HepG2 (cell line): ENCODE data around the gene CCDC181. TPM values are rescaled to one million over a fixed set of nuclear protein-coding genes. Genes with fewer than 3 reads are reported as not detected.
A peak's percentile ranks its signal among the peaks of the same experiment; 100 is the strongest.

Experiments used
- ATRX ChIP-seq: sonication (generic); formaldehyde crosslinking; IDR thresholded peaks from 2 replicates; pipeline ENCODE4 v1.4.0; 2020; ENCODE audit warnings: missing genetic modification reagents, borderline replicate concordance
- FOXK2 ChIP-seq: fragments of 450-650 bp; IDR thresholded peaks from 2 replicates; pipeline ENCODE4 v1.6.1; 2016
- PLRG1 ChIP-seq: fragments of 450-650 bp; conservative IDR thresholded peaks from 2 replicates; pipeline ENCODE4 v1.6.1; 2016
- TAF1 ChIP-seq: sonication (generic); formaldehyde crosslinking; IDR thresholded peaks from 2 replicates; pipeline ENCODE4 v1.4.0; 2020; ENCODE audit warnings: missing genetic modification reagents
- YEATS4 ChIP-seq: sonication (generic); formaldehyde crosslinking; IDR thresholded peaks from 2 replicates; pipeline ENCODE4 v1.4.0; 2020; ENCODE audit warnings: missing genetic modification reagents, borderline replicate concordance
- ZFP62 ChIP-seq: sonication (generic); formaldehyde crosslinking; IDR thresholded peaks from 2 replicates; pipeline ENCODE4 v1.4.0; 2020; ENCODE audit warnings: missing genetic modification reagents
- ZNF12 ChIP-seq: sonication (generic); formaldehyde crosslinking; IDR thresholded peaks from 2 replicates; pipeline ENCODE4 v1.5.0; 2020; ENCODE audit warnings: missing genetic modification reagents
- ZNF337 ChIP-seq: sonication (generic); formaldehyde crosslinking; IDR thresholded peaks from 2 replicates; pipeline ENCODE4 v1.5.1; 2020; ENCODE audit warnings: missing genetic modification reagents, low read depth, mild to moderate bottlenecking, borderline replicate concordance
- ZNF383 ChIP-seq: sonication (generic); formaldehyde crosslinking; IDR thresholded peaks from 2 replicates; pipeline ENCODE4 v1.4.0; 2020; ENCODE audit warnings: missing genetic modification reagents, mild to moderate bottlenecking, borderline replicate concordance
- ZNF44 ChIP-seq: sonication (generic); formaldehyde crosslinking; IDR thresholded peaks from 2 replicates; pipeline ENCODE4 v1.5.1; 2020; ENCODE audit warnings: mild to moderate bottlenecking, missing genetic modification reagents
- ZNF510 ChIP-seq: sonication (generic); formaldehyde crosslinking; IDR thresholded peaks from 2 replicates; pipeline ENCODE4 v1.4.0; 2020; ENCODE audit warnings: low read depth, mild to moderate bottlenecking, missing genetic modification reagents
- polyA plus RNA-seq, 8 experiments: library from polyadenylated mRNA; depleted of rRNA in 3 of 8; stranded (reverse) in 7 of 8; unstranded in 1 of 8; fragments of >200 nt; fragmentation: Illumina TruSeq in 4 of 8; extraction: Trizol in 4 of 8; gene quantifications; 2 replicates each; pipeline versions ENCODE4 v1.2.1 to v1.2.3, GENCODE V29; 2011 to 2016; ENCODE audit warnings: low read depth in 4 of 8, missing spikeins in 1 of 8, mixed read lengths in 1 of 8; ENCODE audit not compliant: insufficient read depth in 1 of 8
- total RNA-seq, 5 experiments: library from RNA; depleted of rRNA; stranded (reverse); fragments of >200 nt; fragmentation: Illumina TruSeq; extraction: Trizol; gene quantifications; 2 replicates each; pipeline ENCODE4 v1.2.3, GENCODE V29; 2016; ENCODE audit warnings: low read depth in 1 of 5
- TF ChIP-seq, protein P1 (sequence below): sonication (generic); formaldehyde crosslinking; IDR thresholded peaks from 2 replicates; pipeline ENCODE4 v1.5.0; 2020; ENCODE audit warnings: mild to moderate bottlenecking, missing genetic modification reagents, moderate library complexity
- TF ChIP-seq, protein P2 (sequence below): sonication (generic); formaldehyde crosslinking; IDR thresholded peaks from 2 replicates; pipeline ENCODE4 v1.4.0; 2020; ENCODE audit warnings: missing genetic modification reagents, mild to moderate bottlenecking, borderline replicate concordance
- TF ChIP-seq, protein P3 (sequence below): sonication (generic); formaldehyde crosslinking; IDR thresholded peaks from 2 replicates; pipeline ENCODE4 v1.4.0; 2020; ENCODE audit warnings: missing genetic modification reagents
- TF ChIP-seq, protein P4 (sequence below): sonication (generic); formaldehyde crosslinking; IDR thresholded peaks from 2 replicates; pipeline ENCODE4 v1.4.0; 2020; ENCODE audit warnings: missing genetic modification reagents; ENCODE audit errors: not compliant biosample characterization
- TF ChIP-seq, protein P5 (sequence below): sonication (generic); formaldehyde crosslinking; IDR thresholded peaks from 2 replicates; pipeline ENCODE4 v1.4.0; 2020; ENCODE audit warnings: missing genetic modification reagents
- TF ChIP-seq, protein P6 (sequence below): sonication (generic); formaldehyde crosslinking; IDR thresholded peaks from 2 replicates; pipeline ENCODE4 v1.5.0; 2020; ENCODE audit warnings: mild to moderate bottlenecking, missing genetic modification reagents
- TF ChIP-seq, protein P7 (sequence below): fragments of 450-650 bp; IDR thresholded peaks from 2 replicates; pipeline ENCODE4 v1.6.1; 2017; ENCODE audit warnings: mild to moderate bottlenecking

Gene CCDC181
- total and polyA plus RNA-seq, 2 of the 13 experiments (the other 11 are each of a cell fraction or from before 2014, with no cell fraction given) = 0.07 TPM; not detected in 1

DNA sequence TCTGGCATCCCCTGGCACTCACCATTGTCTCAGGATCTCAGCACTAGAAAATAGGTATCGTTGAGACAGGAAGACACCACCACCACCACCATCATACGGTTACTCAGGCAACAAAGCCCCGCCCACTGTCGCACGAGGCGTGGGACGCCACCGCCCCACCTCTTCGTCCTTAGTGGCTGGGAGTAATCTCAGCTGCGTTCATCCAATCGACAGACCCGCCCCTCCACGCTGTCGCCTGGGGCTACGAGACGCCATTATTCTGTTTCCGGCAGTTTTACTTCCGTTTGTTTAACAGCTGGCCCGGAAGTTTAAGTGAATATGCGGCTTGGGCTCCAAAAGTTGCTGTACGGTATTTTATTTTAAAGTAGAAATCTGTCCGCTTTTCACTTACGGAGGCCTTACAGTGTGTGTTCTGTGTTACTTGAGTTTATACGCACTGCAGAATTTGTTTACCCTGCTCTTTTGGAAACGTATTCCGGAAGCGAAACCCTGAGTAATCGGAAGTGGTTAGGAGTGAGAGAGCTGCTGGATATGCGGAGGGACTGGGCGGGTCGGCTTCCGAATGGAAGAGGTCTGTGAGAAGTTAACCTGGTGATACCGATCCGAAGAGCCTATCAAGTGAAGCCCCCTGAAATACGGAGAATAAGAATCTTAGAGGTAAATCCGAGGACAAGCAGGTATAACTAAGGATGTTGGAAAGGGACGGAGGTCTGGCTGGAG is 59.4 kb downstream of the CCDC181 start, which contains the start of the genes BLZF1 and NME7 (continued):
- TF ChIP-seq, protein P1, sequence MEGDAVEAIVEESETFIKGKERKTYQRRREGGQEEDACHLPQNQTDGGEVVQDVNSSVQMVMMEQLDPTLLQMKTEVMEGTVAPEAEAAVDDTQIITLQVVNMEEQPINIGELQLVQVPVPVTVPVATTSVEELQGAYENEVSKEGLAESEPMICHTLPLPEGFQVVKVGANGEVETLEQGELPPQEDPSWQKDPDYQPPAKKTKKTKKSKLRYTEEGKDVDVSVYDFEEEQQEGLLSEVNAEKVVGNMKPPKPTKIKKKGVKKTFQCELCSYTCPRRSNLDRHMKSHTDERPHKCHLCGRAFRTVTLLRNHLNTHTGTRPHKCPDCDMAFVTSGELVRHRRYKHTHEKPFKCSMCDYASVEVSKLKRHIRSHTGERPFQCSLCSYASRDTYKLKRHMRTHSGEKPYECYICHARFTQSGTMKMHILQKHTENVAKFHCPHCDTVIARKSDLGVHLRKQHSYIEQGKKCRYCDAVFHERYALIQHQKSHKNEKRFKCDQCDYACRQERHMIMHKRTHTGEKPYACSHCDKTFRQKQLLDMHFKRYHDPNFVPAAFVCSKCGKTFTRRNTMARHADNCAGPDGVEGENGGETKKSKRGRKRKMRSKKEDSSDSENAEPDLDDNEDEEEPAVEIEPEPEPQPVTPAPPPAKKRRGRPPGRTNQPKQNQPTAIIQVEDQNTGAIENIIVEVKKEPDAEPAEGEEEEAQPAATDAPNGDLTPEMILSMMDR = no peak
- no peak for TF ChIP-seq ATRX (CRISPR knock-in tag)
- TF ChIP-seq, protein P2, sequence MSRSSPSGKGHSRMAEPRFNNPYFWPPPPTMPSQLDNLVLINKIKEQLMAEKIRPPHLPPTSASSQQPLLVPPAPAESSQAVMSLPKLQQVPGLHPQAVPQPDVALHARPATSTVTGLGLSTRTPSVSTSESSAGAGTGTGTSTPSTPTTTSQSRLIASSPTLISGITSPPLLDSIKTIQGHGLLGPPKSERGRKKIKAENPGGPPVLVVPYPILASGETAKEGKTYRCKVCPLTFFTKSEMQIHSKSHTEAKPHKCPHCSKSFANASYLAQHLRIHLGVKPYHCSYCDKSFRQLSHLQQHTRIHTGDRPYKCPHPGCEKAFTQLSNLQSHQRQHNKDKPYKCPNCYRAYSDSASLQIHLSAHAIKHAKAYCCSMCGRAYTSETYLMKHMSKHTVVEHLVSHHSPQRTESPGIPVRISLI = no peak
- TF ChIP-seq, protein P3, sequence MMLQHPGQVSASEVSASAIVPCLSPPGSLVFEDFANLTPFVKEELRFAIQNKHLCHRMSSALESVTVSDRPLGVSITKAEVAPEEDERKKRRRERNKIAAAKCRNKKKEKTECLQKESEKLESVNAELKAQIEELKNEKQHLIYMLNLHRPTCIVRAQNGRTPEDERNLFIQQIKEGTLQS (CRISPR knock-in tag) = no peak
- 0 out of 2 replicates have a peak, but pooled peaks have one; percentile 67 for TF ChIP-seq ZNF44 (CRISPR knock-in tag)
- TF ChIP-seq, protein P4, sequence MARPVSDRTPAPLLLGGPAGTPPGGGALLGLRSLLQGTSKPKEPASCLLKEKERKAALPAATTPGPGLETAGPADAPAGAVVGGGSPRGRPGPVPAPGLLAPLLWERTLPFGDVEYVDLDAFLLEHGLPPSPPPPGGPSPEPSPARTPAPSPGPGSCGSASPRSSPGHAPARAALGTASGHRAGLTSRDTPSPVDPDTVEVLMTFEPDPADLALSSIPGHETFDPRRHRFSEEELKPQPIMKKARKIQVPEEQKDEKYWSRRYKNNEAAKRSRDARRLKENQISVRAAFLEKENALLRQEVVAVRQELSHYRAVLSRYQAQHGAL (CRISPR knock-in tag) = no peak
- TF ChIP-seq, protein P5, sequence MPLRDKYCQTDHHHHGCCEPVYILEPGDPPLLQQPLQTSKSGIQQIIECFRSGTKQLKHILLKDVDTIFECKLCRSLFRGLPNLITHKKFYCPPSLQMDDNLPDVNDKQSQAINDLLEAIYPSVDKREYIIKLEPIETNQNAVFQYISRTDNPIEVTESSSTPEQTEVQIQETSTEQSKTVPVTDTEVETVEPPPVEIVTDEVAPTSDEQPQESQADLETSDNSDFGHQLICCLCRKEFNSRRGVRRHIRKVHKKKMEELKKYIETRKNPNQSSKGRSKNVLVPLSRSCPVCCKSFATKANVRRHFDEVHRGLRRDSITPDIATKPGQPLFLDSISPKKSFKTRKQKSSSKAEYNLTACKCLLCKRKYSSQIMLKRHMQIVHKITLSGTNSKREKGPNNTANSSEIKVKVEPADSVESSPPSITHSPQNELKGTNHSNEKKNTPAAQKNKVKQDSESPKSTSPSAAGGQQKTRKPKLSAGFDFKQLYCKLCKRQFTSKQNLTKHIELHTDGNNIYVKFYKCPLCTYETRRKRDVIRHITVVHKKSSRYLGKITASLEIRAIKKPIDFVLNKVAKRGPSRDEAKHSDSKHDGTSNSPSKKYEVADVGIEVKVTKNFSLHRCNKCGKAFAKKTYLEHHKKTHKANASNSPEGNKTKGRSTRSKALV (CRISPR knock-in tag) = no peak
- TF ChIP-seq ZNF510 (CRISPR knock-in tag) = no peak
- TF ChIP-seq ZNF383 (CRISPR knock-in tag) = no peak
- no peak for TF ChIP-seq ZNF12 (CRISPR knock-in tag)
- TF ChIP-seq TAF1 = peak; percentile 38; the same call in 1 of the 2 replicates
- peak; percentile 65 for TF ChIP-seq YEATS4 (CRISPR knock-in tag)
- TF ChIP-seq FOXK2 = no peak
- no peak for TF ChIP-seq ZNF337 (CRISPR knock-in tag)
- TF ChIP-seq PLRG1 = no peak
- TF ChIP-seq, protein P6, sequence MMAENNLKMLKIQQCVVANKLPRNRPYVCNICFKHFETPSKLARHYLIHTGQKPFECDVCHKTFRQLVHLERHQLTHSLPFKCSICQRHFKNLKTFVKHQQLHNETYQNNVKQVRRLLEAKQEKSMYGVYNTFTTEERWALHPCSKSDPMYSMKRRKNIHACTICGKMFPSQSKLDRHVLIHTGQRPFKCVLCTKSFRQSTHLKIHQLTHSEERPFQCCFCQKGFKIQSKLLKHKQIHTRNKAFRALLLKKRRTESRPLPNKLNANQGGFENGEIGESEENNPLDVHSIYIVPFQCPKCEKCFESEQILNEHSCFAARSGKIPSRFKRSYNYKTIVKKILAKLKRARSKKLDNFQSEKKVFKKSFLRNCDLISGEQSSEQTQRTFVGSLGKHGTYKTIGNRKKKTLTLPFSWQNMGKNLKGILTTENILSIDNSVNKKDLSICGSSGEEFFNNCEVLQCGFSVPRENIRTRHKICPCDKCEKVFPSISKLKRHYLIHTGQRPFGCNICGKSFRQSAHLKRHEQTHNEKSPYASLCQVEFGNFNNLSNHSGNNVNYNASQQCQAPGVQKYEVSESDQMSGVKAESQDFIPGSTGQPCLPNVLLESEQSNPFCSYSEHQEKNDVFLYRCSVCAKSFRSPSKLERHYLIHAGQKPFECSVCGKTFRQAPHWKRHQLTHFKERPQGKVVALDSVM = no peak
- TF ChIP-seq ZFP62 (CRISPR knock-in tag) = no peak
- TF ChIP-seq, protein P7, sequence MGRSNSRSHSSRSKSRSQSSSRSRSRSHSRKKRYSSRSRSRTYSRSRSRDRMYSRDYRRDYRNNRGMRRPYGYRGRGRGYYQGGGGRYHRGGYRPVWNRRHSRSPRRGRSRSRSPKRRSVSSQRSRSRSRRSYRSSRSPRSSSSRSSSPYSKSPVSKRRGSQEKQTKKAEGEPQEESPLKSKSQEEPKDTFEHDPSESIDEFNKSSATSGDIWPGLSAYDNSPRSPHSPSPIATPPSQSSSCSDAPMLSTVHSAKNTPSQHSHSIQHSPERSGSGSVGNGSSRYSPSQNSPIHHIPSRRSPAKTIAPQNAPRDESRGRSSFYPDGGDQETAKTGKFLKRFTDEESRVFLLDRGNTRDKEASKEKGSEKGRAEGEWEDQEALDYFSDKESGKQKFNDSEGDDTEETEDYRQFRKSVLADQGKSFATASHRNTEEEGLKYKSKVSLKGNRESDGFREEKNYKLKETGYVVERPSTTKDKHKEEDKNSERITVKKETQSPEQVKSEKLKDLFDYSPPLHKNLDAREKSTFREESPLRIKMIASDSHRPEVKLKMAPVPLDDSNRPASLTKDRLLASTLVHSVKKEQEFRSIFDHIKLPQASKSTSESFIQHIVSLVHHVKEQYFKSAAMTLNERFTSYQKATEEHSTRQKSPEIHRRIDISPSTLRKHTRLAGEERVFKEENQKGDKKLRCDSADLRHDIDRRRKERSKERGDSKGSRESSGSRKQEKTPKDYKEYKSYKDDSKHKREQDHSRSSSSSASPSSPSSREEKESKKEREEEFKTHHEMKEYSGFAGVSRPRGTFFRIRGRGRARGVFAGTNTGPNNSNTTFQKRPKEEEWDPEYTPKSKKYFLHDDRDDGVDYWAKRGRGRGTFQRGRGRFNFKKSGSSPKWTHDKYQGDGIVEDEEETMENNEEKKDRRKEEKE = no peak
